ENCODE data around the gene LAMA4.
A peak's percentile ranks its signal among the peaks of the same experiment; 100 is the strongest.

The LAMA4 gene

GRCh38 chr6:112087136-112087911, 167.0 kb downstream of the LAMA4 start, which contains the start of the genes FAM229B and TUBE1:
FAM229B (plus strand) TSS chr6:112087591; CDS start chr6:112099284, 11,693 bp downstream.
TUBE1 (minus strand) TSS chr6:112087482; CDS start chr6:112087434, 48 bp downstream.
- peak; percentile 53 for DNase-seq (ENCODE audit: low read depth)

DNA sequence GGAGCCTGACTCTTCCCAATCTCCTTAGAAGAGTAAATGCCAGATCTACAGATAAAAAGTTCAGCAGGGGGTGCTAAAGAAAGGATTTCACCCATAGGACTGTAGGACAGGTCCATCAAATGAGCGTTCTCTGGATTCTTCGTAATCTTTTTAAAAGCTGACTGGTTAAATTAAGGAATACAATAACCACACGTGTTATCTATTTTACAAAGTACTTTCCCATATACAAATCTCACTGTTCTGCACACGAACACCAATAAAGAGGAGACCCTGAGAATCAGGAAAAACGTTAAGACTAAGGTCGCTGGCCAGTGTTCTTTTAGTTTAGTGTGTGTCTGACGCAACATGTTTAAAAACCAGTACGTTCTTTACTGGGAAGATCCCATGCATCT, 167.6 kb downstream of the LAMA4 start:
- DNase-seq (ENCODE audit: low read depth) = no peak

DNA sequence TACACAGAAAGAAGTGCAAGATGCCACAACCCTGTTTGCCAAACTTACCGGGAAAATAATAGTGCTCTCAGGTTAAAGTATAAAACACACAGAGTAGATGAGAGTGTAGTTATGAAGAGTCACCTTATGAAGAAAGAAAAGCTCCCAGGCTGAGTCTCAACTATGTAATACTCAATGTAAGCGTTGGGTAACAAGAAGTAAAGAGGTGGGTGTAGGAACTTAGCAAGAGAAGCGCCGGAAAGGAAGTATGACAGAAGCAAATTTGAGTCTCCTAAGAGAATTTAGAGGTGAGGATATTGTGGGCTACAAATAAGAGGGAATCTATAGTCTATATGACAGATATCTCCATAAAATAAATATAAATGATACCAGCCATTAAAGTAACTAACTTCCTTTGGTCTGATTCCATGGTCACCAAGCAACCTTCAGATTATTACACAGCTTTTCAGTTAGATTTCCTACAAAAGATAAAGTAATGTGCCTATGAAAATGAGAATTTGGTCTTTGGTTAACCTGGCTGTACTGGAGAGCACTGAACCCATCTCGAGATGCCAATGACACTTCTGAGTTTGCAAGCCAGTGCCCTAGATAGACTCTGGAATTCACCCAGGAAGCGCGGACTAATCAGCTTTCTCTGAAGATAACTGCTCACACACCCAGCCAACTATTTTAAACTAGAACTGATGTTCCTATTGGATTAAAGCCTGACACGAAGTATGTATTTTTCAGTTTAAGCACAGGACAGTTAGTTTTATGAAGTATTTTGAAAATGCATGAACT, 168.9 kb downstream of the LAMA4 start:
- no peak for DNase-seq (ENCODE audit: low read depth)

GRCh38 chr6:112081569-112081968, 172.8 kb downstream of the LAMA4 start:
- no peak for DNase-seq (ENCODE audit: low read depth)

DNA sequence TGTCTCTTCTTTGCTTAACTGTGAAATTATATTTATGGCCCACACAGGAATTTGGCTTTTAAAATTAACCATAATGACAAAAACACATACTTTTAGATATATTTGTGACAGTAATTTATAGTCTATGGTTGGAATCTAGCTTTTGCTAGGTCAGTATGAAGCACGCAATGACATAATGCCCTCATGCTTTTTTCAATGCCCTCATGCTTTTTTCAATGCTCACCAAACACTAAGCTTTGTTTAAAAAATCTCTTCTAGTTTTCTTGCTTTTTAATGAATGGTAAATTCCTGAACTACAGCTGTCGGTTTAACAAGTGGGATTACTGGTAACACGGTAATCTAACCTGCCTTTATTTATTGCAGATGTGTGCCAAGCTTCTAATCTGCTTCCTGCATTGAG, 187.8 kb downstream of the LAMA4 start:
- no peak for DNase-seq (ENCODE audit: low read depth)

- no peak for DNase-seq (ENCODE audit: low read depth)
Measured at GRCh38 chr6:112065426-112065986, 188.9 kb downstream of the LAMA4 start.

DNA sequence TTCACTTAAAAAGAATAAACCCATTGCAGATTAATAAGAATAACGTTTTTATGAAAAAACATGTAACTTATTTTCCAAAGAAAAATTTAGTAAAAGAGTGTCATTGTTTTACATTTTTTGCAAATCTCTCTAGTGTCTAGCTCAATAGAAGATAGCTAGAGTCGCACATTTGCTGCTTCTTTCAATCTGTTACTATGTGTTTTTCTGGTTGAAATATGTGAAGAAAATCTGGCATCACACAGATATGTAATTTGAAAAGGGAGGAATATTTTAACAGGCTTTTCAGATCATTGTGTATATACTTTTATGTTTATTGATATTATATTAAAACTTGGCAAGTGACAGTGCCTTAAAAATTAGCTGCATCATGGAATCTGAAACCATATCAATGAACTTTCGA, 191.4 kb downstream of the LAMA4 start:
- DNase-seq (ENCODE audit: low read depth) = no peak

GRCh38 chr6:112061605-112062004, 192.8 kb downstream of the LAMA4 start:
- no peak for DNase-seq (ENCODE audit: low read depth)

All from stimulated activated CD8-positive, alpha-beta memory T cell treated with anti-CD3 and anti-CD28 coated beads, Interleukin-15, amount 100 ng/mL, for 24 hours (primary cell).